GM12878 (cell line): ENCODE results near the gene SLC34A3. TPM values are rescaled to one million over a fixed set of nuclear protein-coding genes. Genes with fewer than 3 reads are reported as not detected.

Experiments
- ATAC-seq: fragments of 200-7000 bp; cut with Tn5 transposase; 3 replicates; pipeline ENCODE4 v1.9.1; 2020; ENCODE audit warnings: mild to moderate bottlenecking, moderate library complexity
- BruUV-seq: library from RNA; stranded (reverse); fragments of 400-500 nt; replicated peaks from 2 replicates; lab custom pipeline; 2021; lab: Mats Ljungman, UMichigan
- CTCF ChIA-PET: fragments of 300-600 bp; sonication (Branson Sonifier 250); formaldehyde crosslinking; extraction: SDS; loops from one replicate; lab custom pipeline; 2021; ENCODE audit warnings: inconsistent platforms; lab: Yijun Ruan, JAX
- POLR2A ChIA-PET: fragments of 350-600 bp; formaldehyde crosslinking; extraction: SDS; loops from one replicate; lab custom pipeline; 2021; ENCODE audit warnings: inconsistent platforms; lab: Charles Lee
- RAD21 ChIA-PET: fragments of 300-600 bp; sonication (Branson Sonifier 250); formaldehyde crosslinking; loops from one replicate; lab custom pipeline; 2023; ENCODE audit warnings: antibody characterized with exemption; ENCODE audit not compliant: unreplicated experiment; lab: Charles Lee
- SMC1A ChIA-PET: fragments of 300-600 bp; sonication (Branson Sonifier 250); formaldehyde crosslinking; loops from one replicate; lab custom pipeline; 2023; ENCODE audit not compliant: unreplicated experiment, uncharacterized antibody; lab: Charles Lee
- DNase-seq: peaks from one replicate; pipeline ENCODE4 v3.0.0-alpha.2; 2011; ENCODE audit warnings: low read depth, low spot score
- FAIRE-seq: peaks from 3 replicates; lab custom pipeline; 2011; peaks lifted over from hg19 to GRCh38; lab: Jason Lieb, UNC
- H2AFZ ChIP-seq: 2 replicates; pipeline ENCODE4 v1.6.0; 2011; ENCODE audit warnings: low read depth, low read length, control low read depth; ENCODE audit not compliant: control insufficient read depth
- H3K27ac ChIP-seq: 2 replicates; pipeline ENCODE4 v1.5.1; 2011; ENCODE audit warnings: control low read depth; ENCODE audit not compliant: control insufficient read depth, insufficient read depth
- H3K27me3 ChIP-seq, 2 experiments: replicated peaks in 1 of 2; 2 replicates each; pipeline versions ENCODE4 v1.6.0 to v1.6.1; 2011; ENCODE audit warnings: low read length in 1 of 2; ENCODE audit not compliant: control insufficient read depth in 2 of 2, insufficient read depth in 2 of 2
- H3K36me3 ChIP-seq, 2 experiments: 2 replicates each; pipeline ENCODE4 v1.5.1; 2011; ENCODE audit warnings: low read length in 1 of 2; ENCODE audit not compliant: control insufficient read depth in 2 of 2, insufficient read depth in 2 of 2
- H3K4me1 ChIP-seq: 2 replicates; pipeline ENCODE4 v1.6.1; 2011; ENCODE audit warnings: mild to moderate bottlenecking, low read length, moderate library complexity, mixed read lengths; ENCODE audit not compliant: control insufficient read depth, insufficient read depth
- H3K4me2 ChIP-seq: 2 replicates; pipeline ENCODE4 v1.6.0; 2011; ENCODE audit warnings: control low read depth; ENCODE audit not compliant: control insufficient read depth, insufficient read depth
- H3K4me3 ChIP-seq: fragments of 200-600 bp; sonication (generic); 2 replicates; pipeline ENCODE4 v1.5.1; 2016
- H3K79me2 ChIP-seq: 2 replicates; pipeline ENCODE4 v1.6.0; 2011; ENCODE audit warnings: low read length; ENCODE audit not compliant: control insufficient read depth, insufficient read depth
- H3K9ac ChIP-seq: 2 replicates; pipeline ENCODE4 v1.8.0; 2011; ENCODE audit warnings: low read length, control low read depth, mixed read lengths; ENCODE audit not compliant: control insufficient read depth, insufficient read depth
- H3K9me3 ChIP-seq: replicated peaks from 3 replicates; pipeline ENCODE4 v1.5.1; 2011; ENCODE audit warnings: mild to moderate bottlenecking, low read length; ENCODE audit not compliant: control insufficient read depth, insufficient read depth
- H4K20me1 ChIP-seq: 2 replicates; pipeline ENCODE4 v1.6.0; 2011; ENCODE audit not compliant: control insufficient read depth, insufficient read depth
- HDAC2 ChIP-seq: fragments of 200-600 bp; sonication (generic); IDR thresholded peaks from 2 replicates; pipeline ENCODE4 v1.6.1; 2017
- KDM1A ChIP-seq: fragments of 200-600 bp; sonication (generic); IDR thresholded peaks from 2 replicates; pipeline ENCODE4 v1.6.1; 2016; ENCODE audit warnings: borderline replicate concordance
- WGBS: methylation state at CpG from one replicate; pipeline ENCODE4 v1.1.6; 2016; ENCODE audit warnings: low lambda C conversion rate; ENCODE audit not compliant: insufficient replicate concordance, insufficient coverage; ENCODE audit errors: missing lambda C conversion rate; 5-methylcytosine and 5-hydroxymethylcytosine counted together
- in situ Hi-C: fragments of 300-500 bp; cut with MboI; formaldehyde crosslinking; loops from 9 replicates; pipeline ENCODE4 v1.14.3; 2018; ENCODE audit warnings: mixed read lengths
- intact Hi-C: fragments of 100-400 bp; cut with micrococcal nuclease; formaldehyde crosslinking; loops from one replicate; pipeline ENCODE4 v1.14.2; 2022; ENCODE audit not compliant: unreplicated experiment
- polyA plus RNA-seq, 11 experiments: library from polyadenylated mRNA; depleted of rRNA in 4 of 11; unstranded in 6 of 11; stranded (reverse) in 5 of 11; fragments of >200 nt; fragmentation: Nextera tagmentation in 4 of 11; fragmentation: Illumina TruSeq in 1 of 11; extraction: Ambion mirVana in 4 of 11; extraction: Trizol in 1 of 11; gene quantifications; 1 replicate in 1 of 11; 2 replicates in 10 of 11; pipeline versions ENCODE4 v1.2.1 to v1.2.3, GENCODE V29; 2011 to 2016; ENCODE audit warnings: inconsistent platforms in 2 of 11, missing spikeins in 2 of 11, low read depth in 1 of 11
- total RNA-seq, 4 experiments: library from RNA; depleted of rRNA in 3 of 4; stranded (reverse); fragments of >200 nt in 3 of 4; fragmentation: Illumina TruSeq in 1 of 4; extraction: Trizol in 1 of 4; gene quantifications; 2 replicates each; pipeline versions ENCODE4 v1.2.1 to v1.2.3, GENCODE V29; 2013 to 2021
- TF ChIP-seq, protein P1 (sequence below): fragments of 450-650 bp; IDR thresholded peaks from 2 replicates; pipeline ENCODE4 v1.6.1; 2017; ENCODE audit warnings: borderline replicate concordance
- TF ChIP-seq, protein P2 (sequence below): fragments of 450-650 bp; formaldehyde crosslinking; IDR thresholded peaks from 2 replicates; pipeline ENCODE4 v1.4.0; 2020; ENCODE audit warnings: mild to moderate bottlenecking, moderate library complexity

SLC34A3 gene
- total and polyA plus RNA-seq, 10 of the 15 experiments (the other 5 are each of a cell fraction or from before 2014, with no cell fraction given): not detected

DNA sequence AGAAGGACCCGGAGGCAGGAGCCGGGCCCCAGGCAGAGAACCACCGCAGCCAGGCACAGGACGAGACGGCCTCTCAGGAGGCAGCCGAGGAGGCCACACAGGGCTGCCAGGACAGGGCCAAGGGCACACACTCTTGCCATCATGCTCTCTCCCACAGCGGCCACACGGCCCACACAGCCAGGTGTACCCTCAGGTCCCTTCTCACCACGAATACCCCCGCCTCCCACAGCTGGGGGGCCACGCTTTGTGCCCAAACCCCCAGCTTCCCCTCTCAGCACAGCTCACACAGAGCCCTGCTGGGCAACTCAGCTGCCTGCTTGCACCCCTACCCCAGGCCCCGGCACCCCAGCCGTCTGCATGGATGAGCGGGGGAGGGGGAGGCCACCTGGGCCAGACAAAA, 36.9 kb upstream of the SLC34A3 start:
- Histone ChIP-seq H3K27ac (no peak overlapping the region), H4K20me1 (peaks cover 7% of the 10 kb centered on the region; the same call in 1 of the 2 replicates), H3K36me3 (peaks cover 0 to 7% of the 10 kb centered on the region in 2 experiments; a peak in 2 of 4 replicates), H3K4me2 (no peak overlapping the region), H3K4me3 (no peak overlapping the region), H3K79me2 (peaks cover 14% of the 10 kb centered on the region), H2AFZ (no peak overlapping the region), H3K9ac (no peak overlapping the region), H3K4me1 (peaks cover 7% of the 10 kb centered on the region), H3K27me3 (no peaks in the 10 kb centered on the region), H3K9me3 (no peaks in the 10 kb centered on the region)
- CTCF ChIA-PET: interaction anchor here (1.1 kb wide), 1 partner anchor 43 kb away, joined by 3 read pairs; no protein-coding TSS in a partner anchor
- ATAC-seq: no peak
- DNase-seq: no peak
- FAIRE-seq: no peak
- RAD21 ChIA-PET: no interaction called here
- BruUV-seq: no TSS peak
- 79% methylated on average over 11 of the region's 14 CpGs for WGBS
- TF ChIP-seq KDM1A: no peak
- TF ChIP-seq, protein P1, sequence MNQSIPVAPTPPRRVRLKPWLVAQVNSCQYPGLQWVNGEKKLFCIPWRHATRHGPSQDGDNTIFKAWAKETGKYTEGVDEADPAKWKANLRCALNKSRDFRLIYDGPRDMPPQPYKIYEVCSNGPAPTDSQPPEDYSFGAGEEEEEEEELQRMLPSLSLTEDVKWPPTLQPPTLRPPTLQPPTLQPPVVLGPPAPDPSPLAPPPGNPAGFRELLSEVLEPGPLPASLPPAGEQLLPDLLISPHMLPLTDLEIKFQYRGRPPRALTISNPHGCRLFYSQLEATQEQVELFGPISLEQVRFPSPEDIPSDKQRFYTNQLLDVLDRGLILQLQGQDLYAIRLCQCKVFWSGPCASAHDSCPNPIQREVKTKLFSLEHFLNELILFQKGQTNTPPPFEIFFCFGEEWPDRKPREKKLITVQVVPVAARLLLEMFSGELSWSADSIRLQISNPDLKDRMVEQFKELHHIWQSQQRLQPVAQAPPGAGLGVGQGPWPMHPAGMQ: no peak
- in situ Hi-C loops (no loop called here), intact Hi-C loops (no loop called here)
- POLR2A ChIA-PET: interaction anchor here (1.9 to 2.8 kb wide), 2 partner anchors 30 to 64 kb away, joined by 5 to 10 read pairs; partner anchors contain the start of gene CYSRT1
- SMC1A ChIA-PET: no interaction called here

DNA sequence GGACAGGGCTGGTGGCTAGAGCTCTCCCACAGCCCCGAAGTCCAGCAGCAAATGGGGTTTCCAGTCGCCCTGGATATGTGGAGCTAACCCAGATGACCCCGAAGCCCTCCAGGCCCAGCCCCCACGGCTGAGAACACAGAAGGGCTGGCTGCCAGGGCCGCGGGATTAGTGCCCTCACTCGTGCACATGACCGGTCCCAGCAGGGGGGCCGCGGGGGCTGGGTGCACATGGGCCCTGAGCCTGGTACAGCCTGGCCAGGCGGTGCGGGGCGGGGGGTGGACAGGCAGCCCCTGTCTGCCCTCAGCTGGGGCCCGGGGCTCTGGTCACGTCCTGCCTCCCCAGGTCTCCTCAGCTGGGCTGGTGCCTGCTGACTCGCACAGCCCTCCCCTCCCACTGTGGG, 36.3 kb upstream of the SLC34A3 start:
- SMC1A ChIA-PET: no interaction called here
- peaks cover 5% of the 10 kb centered on the region; the same call in 1 of the 2 replicates for H4K20me1 ChIP-seq
- no TSS peak for BruUV-seq
- POLR2A ChIA-PET: interaction anchor here (2.8 kb wide), 1 partner anchor 30 kb away, joined by 10 read pairs; the partner anchor contains the start of gene CYSRT1
- DNase-seq: no peak
- no peak for FAIRE-seq
- no peak overlapping the region for H3K27ac ChIP-seq
- no peak overlapping the region for H3K4me2 ChIP-seq
- in situ Hi-C loops: no loop called here
- H3K4me1 ChIP-seq: peaks cover 9% of the 10 kb centered on the region
- intact Hi-C loops: no loop called here
- TF ChIP-seq, protein P2, sequence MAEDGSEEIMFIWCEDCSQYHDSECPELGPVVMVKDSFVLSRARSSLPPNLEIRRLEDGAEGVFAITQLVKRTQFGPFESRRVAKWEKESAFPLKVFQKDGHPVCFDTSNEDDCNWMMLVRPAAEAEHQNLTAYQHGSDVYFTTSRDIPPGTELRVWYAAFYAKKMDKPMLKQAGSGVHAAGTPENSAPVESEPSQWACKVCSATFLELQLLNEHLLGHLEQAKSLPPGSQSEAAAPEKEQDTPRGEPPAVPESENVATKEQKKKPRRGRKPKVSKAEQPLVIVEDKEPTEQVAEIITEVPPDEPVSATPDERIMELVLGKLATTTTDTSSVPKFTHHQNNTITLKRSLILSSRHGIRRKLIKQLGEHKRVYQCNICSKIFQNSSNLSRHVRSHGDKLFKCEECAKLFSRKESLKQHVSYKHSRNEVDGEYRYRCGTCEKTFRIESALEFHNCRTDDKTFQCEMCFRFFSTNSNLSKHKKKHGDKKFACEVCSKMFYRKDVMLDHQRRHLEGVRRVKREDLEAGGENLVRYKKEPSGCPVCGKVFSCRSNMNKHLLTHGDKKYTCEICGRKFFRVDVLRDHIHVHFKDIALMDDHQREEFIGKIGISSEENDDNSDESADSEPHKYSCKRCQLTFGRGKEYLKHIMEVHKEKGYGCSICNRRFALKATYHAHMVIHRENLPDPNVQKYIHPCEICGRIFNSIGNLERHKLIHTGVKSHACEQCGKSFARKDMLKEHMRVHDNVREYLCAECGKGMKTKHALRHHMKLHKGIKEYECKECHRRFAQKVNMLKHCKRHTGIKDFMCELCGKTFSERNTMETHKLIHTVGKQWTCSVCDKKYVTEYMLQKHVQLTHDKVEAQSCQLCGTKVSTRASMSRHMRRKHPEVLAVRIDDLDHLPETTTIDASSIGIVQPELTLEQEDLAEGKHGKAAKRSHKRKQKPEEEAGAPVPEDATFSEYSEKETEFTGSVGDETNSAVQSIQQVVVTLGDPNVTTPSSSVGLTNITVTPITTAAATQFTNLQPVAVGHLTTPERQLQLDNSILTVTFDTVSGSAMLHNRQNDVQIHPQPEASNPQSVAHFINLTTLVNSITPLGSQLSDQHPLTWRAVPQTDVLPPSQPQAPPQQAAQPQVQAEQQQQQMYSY: no peak
- TF ChIP-seq HDAC2: no peak
- 80% methylated on average over 16 of the region's 16 CpGs for WGBS
- H3K27me3 ChIP-seq: no peaks in the 10 kb centered on the region
- H3K9ac ChIP-seq: no peak overlapping the region
- H3K4me3 ChIP-seq: no peak overlapping the region
- H2AFZ ChIP-seq: no peak overlapping the region
- ATAC-seq: no peak
- RAD21 ChIA-PET: no interaction called here
- H3K79me2 ChIP-seq: peaks cover 11% of the 10 kb centered on the region
- H3K9me3 ChIP-seq: no peaks in the 10 kb centered on the region
- CTCF ChIA-PET: interaction anchor here (1.1 kb wide), 2 partner anchors 43 to 165 kb away, joined by 3 to 5 read pairs; no protein-coding TSS in a partner anchor
- H3K36me3 ChIP-seq: peaks cover 0 to 7% of the 10 kb centered on the region in 2 experiments; a peak in 2 of 4 replicates
